Measurements from ENCODE around the gene PHRF1.

GRCh38 chr11:596374-596773, 20.1 kb downstream of the PHRF1 start:
- TF ChIP-seq SMARCC2 (IDR thresholded peaks at IDR 0.05; ENCODE audit: low read depth) (no peak), ZZZ3 (IDR thresholded peaks at IDR 0.05) (no peak), CTCFL (IDR thresholded peaks at IDR 0.05; ENCODE audit: borderline replicate concordance, insufficient read depth, low read depth, low read length, poor library complexity, severe bottlenecking) (no peak), FUS (optimal IDR thresholded peaks at IDR 0.05; ENCODE audit: low read depth, low read length) (no peak), ZNF780A (CRISPR knock-in tag; IDR thresholded peaks at IDR 0.05) (no peak), HNRNPL (IDR thresholded peaks at IDR 0.05; ENCODE audit: low read depth, low read length) (no peak), NFE2L1 (tag; IDR thresholded peaks at IDR 0.05; ENCODE audit: borderline replicate concordance, low read depth) (no peak), E2F4 (CRISPR knock-in tag; IDR thresholded peaks at IDR 0.05; ENCODE audit: low read depth) (no peak), ZBED1 (IDR thresholded peaks at IDR 0.05) (no peak), CTCF (IDR thresholded peaks at IDR 0.05 in 2 of 3, conservative IDR thresholded peaks at IDR 0.05 in 1 of 3; ENCODE audit: insufficient read depth in 2 of 3, low read depth in 1 of 3, low read length in 3 of 3) (no peak), MAX (CRISPR knock-in tag; IDR thresholded peaks at IDR 0.05) (no peak)

Data from K562 (cell line).